KOPT-K1 (cell line): ENCODE measurements around the gene HAGH.

ENCODE experiments used
- H3K27ac ChIP-seq: fragments of 200-600 bp; sonication (generic); 2 replicates; pipeline ENCODE4 v1.5.1; 2016; ENCODE audit warnings: antibody characterized with exemption, mild to moderate bottlenecking, low read depth, low read length; ENCODE audit not compliant: poor library complexity, severe bottlenecking
- H3K36me3 ChIP-seq: fragments of 200-600 bp; sonication (generic); 2 replicates; pipeline ENCODE4 v1.5.1; 2017; ENCODE audit warnings: antibody characterized with exemption, mild to moderate bottlenecking, low read length, moderate library complexity; ENCODE audit not compliant: insufficient read depth
- H3K9me3 ChIP-seq: fragments of 200-600 bp; sonication (generic); 2 replicates; pipeline ENCODE4 v1.5.1; 2017; ENCODE audit warnings: antibody characterized with exemption, low read length, mild to moderate bottlenecking; ENCODE audit not compliant: insufficient read depth, poor library complexity, severe bottlenecking

Gene HAGH

DNA sequence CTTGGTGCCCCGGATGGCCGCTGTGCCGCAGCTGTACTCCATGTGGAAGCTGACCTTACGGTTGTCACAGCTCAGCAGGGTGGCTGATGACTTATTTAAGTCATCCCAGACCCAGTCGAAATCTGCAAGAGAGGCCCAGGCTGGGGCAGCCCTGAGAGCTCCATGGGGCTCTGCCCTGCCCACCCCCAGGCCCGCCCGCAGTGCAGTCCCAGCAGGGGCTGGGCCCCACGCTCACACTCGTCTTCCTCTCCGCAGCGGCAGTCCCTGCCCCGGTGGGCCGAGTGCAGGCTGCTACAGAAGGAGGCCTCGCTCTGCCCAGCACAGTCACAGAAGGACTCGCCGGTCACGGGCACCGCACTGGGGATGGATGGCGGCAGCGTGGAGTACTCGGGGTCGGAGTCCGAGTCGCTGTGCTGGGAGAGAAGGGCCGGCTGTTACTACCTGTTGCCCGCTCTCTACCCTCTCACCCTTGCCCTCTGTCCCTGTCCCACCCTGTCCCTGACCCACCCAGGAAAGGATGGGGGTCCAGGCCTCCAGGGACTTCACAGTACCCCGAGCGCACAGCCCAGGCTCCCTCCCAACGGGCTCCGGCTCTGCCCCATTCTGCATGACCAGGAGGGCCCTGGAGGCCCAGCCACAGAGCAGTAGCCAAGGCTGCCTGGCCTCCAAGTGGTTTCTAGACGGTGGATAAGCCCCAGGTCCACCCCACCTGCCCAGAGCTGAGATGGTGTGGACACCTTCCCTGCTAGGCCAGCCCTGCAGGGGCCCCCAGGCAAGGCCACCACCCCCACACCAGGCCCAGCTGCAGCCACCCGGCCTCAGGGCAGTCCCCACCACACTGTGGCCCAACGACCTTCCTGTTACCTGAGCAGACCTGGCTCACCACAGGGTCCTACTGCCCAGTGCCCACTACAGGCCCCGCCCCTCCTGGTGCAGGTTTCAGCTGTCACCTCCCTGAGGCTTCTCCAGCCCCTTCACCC lies 48.1 kb downstream of the HAGH start:
- Histone ChIP-seq H3K36me3 (peaks cover 43% of the 10 kb centered on the region; the same call in 1 of the 2 replicates), H3K27ac (no peak overlapping the region), H3K9me3 (no peaks in the 10 kb centered on the region)

DNA sequence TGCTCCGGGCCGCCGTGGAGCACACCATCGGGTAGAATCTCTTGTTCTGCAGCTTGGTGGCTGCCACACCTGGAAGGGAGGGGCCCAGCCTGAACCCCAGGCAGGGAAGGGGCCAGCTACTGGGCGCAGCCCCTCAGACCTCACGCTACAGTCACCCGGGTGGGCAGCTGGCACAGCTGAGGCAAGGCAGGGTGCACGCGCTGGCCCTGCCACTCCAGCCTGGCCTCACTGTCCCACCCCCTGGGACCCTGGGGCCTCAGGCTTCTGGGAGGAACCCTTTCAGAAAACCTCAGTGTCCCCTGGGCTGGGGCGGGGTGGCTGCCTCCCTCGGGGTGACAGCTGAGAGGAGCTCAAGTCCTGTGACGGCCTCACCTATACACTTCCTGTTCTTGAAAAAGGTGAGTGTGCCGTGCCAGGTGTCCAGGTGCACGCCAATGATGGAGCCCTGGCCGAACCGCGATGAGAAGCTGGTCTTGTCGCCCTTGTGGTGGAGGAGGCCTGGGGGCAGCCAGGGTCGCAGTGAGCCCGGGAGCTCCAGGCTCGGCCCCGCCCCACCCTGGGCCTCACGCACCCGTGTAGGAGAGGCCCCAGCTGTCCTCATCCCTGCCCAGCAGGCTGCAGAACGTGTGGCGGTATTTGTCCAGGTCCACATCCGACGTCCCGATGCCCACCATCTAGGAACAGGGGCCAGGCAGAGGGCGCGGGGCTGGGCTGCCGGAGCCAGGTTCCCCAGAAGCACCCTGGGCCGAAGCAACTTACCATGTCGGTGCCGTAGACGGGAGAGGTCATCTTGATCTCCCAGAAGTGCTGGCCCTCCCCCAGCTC lies 49.0 kb downstream of the HAGH start:
- H3K27ac ChIP-seq, result no peak overlapping the region

GRCh38 chr16:1776991-1777374 lies 49.6 kb downstream of the HAGH start:
- H3K36me3 ChIP-seq, result peaks cover 43% of the 10 kb centered on the region; the same call in 1 of the 2 replicates
- H3K27ac ChIP-seq, result no peak overlapping the region
- no peaks in the 10 kb centered on the region for H3K9me3 ChIP-seq

More for the DNA sequence above, 49.0 kb downstream of the HAGH start:
- H3K36me3 ChIP-seq, result peaks cover 43% of the 10 kb centered on the region; the same call in 1 of the 2 replicates
- H3K9me3 ChIP-seq, result no peaks in the 10 kb centered on the region

GRCh38 chr16:1776672-1776955 lies 50.0 kb downstream of the HAGH start:
- peaks cover 43% of the 10 kb centered on the region; the same call in 1 of the 2 replicates for H3K36me3 ChIP-seq
- no peak overlapping the region for H3K27ac ChIP-seq
- no peaks in the 10 kb centered on the region for H3K9me3 ChIP-seq

GRCh38 chr16:1775846-1776671 lies 50.6 kb downstream of the HAGH start:
- peaks cover 43% of the 10 kb centered on the region; the same call in 1 of the 2 replicates for H3K36me3 ChIP-seq

GRCh38 chr16:1775006-1775845 lies 51.4 kb downstream of the HAGH start:
- Histone ChIP-seq H3K9me3 (no peaks in the 10 kb centered on the region), H3K27ac (no peak overlapping the region), H3K36me3 (peaks cover 45% of the 10 kb centered on the region; the same call in 1 of the 2 replicates)

More at GRCh38 chr16:1775846-1776671, 50.6 kb downstream of the HAGH start:
- H3K9me3 ChIP-seq, result no peaks in the 10 kb centered on the region
- no peak overlapping the region for H3K27ac ChIP-seq

- Histone ChIP-seq H3K36me3 (peaks cover 46% of the 10 kb centered on the region; the same call in 1 of the 2 replicates), H3K9me3 (no peaks in the 10 kb centered on the region), H3K27ac (peak overlapping the region; percentile 85)
Measured at GRCh38 chr16:1774448-1774780, 52.2 kb downstream of the HAGH start.

DNA sequence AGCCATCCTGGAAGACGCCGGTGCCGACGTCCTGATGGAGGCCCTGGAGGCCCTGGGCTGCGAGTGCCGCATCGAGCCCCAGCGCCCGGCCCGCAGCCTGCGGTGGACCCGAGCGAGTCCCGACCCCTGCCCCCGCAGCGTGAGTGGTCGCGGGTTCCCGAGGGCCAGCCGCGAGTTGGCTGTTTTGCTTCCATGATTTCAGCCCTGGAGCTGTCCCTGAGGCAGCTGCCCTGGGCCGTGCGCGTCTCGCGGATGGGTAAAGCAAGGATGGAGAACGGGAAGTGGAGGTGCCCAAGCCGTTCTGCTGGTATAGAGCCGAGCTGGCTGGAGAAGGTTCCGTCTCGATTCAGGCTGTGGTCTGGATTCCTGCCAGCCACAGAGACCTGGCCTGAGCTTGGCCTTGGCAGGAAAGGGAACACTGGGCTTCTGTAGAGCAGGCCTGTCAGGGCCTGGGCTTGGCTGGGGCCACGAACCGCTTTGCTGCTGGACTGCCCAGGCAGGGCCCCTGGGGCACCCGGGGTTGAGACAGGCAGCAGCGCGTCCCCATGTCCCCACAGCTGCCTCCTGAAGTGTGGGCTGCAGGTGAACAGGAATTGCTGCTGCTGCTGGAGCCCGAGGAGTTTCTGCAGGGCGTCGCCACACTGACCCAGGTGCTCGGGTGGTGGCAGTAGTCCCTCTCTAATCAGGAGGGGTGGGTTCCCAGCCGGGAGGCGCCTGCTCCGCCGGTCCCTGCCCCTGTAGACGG lies 52.8 kb downstream of the HAGH start:
- Histone ChIP-seq H3K27ac (peak overlapping the region; percentile 85), H3K36me3 (peaks cover 45% of the 10 kb centered on the region; the same call in 1 of the 2 replicates), H3K9me3 (no peaks in the 10 kb centered on the region)

DNA sequence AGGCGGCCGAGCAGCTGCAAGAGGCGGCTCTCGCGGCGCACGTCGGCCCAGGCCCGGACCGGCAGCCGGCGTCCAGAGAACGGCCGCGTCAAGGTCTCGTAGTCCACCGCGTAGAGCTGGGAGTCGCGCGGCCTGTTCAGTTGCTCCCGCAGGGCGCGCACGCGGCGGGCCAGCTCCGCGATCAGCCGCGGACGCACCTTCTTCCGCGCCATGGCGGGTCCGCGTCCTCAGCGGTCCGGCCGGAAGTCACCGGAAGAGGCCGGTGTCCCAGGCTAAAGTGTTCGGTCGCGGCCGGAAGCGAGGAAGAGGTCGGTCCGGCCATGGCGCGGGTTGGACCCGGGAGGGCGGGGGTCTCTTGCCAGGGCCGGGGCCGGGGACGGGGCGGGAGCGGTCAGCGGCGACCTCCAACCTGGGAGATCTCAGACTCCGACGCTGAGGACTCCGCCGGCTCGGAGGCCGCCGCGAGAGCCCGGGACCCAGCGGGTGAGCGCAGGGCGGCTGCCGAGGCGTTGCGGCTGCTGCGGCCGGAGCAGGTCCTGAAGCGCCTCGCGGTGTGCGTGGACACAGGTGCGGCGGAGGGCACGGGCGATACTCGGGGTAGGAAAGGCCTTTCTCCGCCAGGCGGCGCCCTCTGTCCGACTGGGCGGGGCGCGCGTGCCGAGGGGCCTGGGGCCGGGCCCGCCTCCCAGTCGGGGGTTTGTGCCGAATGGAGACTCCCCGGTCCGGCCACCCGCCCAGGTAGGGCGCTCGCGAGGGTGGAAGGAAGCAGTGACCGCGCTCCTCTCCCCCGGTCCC lies 53.5 kb downstream of the HAGH start, which contains the start of gene MRPS34:
Gene MRPS34, minus strand, starts transcription at position 227 of the 795 bp plus-strand sequence. Its CDS starts 15 bp downstream, at position 212.
- peaks cover 52% of the 10 kb centered on the region; the same call in 1 of the 2 replicates for H3K36me3 ChIP-seq

GRCh38 chr16:1772362-1772907 lies 54.2 kb downstream of the HAGH start, which contains the start of gene EME2:
Gene EME2, plus strand, starts transcription at chr16:1772810. Its CDS starts 418 bp downstream, at chr16:1773228.
- Histone ChIP-seq H3K27ac (peak within 1 kb of the TSS; percentile 85), H3K9me3 (no peaks in the 10 kb centered on the region), H3K36me3 (peaks cover 52% of the 10 kb centered on the region; the same call in 1 of the 2 replicates)

More for the DNA sequence above, 53.5 kb downstream of the HAGH start, which contains the start of gene MRPS34:
- H3K27ac ChIP-seq, result peak within 1 kb of the TSS; percentile 85
- H3K9me3 ChIP-seq, result no peaks in the 10 kb centered on the region

DNA sequence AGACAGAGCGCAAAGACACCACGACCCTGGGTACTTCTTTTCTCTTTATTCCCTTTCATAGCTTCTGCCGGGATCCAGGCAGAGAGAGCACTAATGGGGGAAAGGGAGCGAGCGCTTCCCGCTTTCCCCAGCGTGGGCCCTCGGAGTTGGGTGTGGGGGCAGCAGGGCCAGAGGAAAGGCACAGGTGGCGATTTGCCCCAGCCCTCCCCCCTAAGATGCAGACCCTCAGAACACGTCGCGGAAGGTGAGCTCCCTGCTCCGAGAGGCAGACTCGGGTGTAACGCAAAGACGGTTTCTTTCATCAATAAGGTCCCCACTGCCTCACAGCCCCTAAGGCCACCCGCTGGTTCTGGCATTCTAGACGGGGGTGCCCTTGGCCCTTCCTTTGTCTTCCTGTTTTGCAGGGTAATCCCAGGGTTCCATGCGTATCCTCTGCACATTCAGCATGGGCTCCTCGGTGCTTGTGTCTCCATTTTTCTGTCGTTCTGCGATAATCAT lies 54.7 kb downstream of the HAGH start:
- no peaks in the 10 kb centered on the region for H3K9me3 ChIP-seq
- peaks cover 52% of the 10 kb centered on the region; the same call in 1 of the 2 replicates for H3K36me3 ChIP-seq
- H3K27ac ChIP-seq, result peak overlapping the region; percentile 85
